Activated naive CD4-positive, alpha-beta T cell treated with anti-CD3 and anti-CD28 coated beads, Interleukin-2, amount 50 U/mL, for 24 hours (primary cell): Measurements from ENCODE around the gene CD28.

Experiments used
- H3K27ac Mint-ChIP-seq: one replicate; pipeline ENCODE4 v1.8.0; 2021; ENCODE audit warnings: mild to moderate bottlenecking, mixed read lengths
- H3K27me3 Mint-ChIP-seq: one replicate; pipeline ENCODE4 v1.8.0; 2021; ENCODE audit warnings: mixed read lengths
- H3K36me3 Mint-ChIP-seq: one replicate; pipeline ENCODE4 v1.8.0; 2021; ENCODE audit warnings: mixed read lengths
- H3K4me1 Mint-ChIP-seq: one replicate; pipeline ENCODE4 v1.8.0; 2021; ENCODE audit warnings: mixed read lengths
- H3K4me3 Mint-ChIP-seq: one replicate; pipeline ENCODE4 v1.8.0; 2021; ENCODE audit warnings: mild to moderate bottlenecking, mixed read lengths
- H3K9me3 Mint-ChIP-seq: one replicate; pipeline ENCODE4 v1.8.0; 2021; ENCODE audit warnings: mixed read lengths

CD28 gene

DNA sequence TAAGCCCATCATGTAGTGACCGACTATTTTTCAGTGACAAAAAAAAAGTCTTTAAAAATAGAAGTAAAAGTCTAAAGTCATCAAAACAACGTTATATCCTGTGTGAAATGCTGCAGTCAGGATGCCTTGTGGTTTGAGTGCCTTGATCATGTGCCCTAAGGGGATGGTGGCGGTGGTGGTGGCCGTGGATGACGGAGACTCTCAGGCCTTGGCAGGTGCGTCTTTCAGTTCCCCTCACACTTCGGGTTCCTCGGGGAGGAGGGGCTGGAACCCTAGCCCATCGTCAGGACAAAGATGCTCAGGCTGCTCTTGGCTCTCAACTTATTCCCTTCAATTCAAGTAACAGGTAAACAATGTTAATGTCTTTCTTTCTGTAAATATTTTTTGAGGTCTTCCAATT is at the start of gene CD28:
CD28 (plus strand) TSS at position 237 of the 400 bp plus-strand sequence; CDS start at position 295, 58 bp downstream.
- Mint-ChIP-seq H3K27ac (peak within 1 kb of the TSS; percentile 100), H3K36me3 (peaks cover 3% of the 10 kb centered on the region), H3K4me1 (peaks cover 44% of the 10 kb centered on the region), H3K4me3 (peak within 1 kb of the TSS; percentile 91), H3K9me3 (no peaks in the 10 kb centered on the region), H3K27me3 (no peaks in the 10 kb centered on the region)

DNA sequence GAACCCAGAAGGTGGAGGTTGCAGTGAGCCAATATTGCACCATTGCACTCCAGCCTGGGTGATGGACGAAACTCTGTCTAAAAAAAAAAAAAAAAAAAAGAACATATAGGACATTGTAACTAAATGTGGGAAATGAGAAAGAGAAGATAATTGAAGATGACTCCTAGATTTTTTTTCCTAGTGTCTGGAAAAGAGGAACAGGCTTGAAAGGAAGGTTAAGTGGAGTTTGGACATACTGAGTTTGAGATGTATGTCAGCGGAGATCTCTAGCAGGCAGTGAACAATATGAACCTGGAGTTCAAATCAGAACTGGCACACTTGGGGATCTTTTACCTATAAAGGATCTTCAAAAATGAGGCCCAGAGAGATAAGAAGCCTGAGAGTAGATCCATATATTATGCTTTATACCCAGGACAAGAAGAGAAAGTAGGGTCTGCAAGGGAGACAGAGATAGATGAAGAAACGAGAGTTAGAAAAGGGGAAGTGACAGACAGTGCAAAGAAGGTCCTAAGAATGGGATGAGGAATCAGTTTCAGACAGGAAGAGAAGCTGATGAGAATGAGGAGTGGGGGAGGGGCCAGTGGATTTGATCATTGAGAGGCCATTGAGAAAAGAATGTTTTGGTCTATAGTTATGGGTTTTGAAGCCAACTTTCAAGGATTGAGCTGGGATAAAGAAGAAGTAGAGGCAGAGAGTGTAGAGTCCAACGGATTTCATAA is 46.9 kb upstream of the CD28 start:
- peaks cover 43% of the 10 kb centered on the region for H3K4me1 Mint-ChIP-seq
- H3K36me3 Mint-ChIP-seq: peaks cover 5% of the 10 kb centered on the region
- no peak overlapping the region for H3K4me3 Mint-ChIP-seq
- H3K27ac Mint-ChIP-seq: peak overlapping the region; percentile 1
- H3K27me3 Mint-ChIP-seq: no peaks in the 10 kb centered on the region
- H3K9me3 Mint-ChIP-seq: peaks cover 4% of the 10 kb centered on the region

DNA sequence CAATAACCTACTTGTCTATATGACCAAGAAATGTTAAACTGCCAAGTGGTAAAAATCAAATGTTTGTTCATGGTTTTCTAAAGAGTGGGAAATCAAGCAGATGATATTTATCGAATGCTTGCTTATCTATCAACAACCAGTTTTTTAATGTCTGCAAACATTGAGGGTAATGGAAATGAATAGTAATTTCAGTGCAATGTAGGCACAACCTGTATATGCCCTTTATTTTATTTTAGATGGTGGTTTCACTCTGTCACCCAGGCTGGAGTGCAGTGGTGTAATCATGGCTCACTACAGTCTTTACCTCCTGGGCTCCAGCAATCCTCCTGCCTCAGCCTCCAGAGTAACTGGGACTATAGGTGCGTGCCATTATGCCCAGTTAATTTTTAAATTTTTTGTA is 46.0 kb upstream of the CD28 start:
- Mint-ChIP-seq H3K9me3 (peaks cover 4% of the 10 kb centered on the region), H3K4me1 (peaks cover 33% of the 10 kb centered on the region), H3K36me3 (peaks cover 3% of the 10 kb centered on the region), H3K4me3 (no peak overlapping the region), H3K27ac (no peak overlapping the region), H3K27me3 (no peaks in the 10 kb centered on the region)

DNA sequence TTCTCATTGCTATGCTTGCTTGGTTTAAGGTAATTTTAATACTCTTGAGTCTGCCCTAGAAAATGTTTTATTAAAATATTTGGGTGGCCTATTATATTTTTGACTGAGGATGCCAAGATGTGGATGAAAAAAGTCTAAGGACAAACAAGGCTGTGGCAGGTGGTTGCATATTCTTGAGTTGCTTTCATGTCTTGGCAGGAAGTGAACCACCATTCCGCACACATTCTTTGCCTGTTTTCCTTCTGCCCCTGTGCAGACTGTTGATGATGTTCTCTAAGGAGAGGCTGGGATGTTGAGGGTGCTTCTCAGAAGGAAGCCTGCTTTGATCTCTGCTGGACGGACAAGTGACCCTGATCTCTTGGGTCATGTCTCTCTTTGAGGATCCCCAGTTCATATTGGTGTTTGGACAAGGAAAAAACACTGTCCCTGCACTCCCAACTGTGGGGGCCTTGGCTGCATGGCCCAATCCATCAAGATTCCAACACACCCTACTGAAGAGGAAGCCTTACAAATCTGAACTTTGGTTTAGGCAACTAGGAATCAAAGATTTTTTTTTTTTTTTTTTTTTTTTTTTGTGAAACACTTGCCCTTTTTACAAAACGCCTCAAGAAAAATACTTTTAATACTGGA is 45.0 kb upstream of the CD28 start:
- Mint-ChIP-seq H3K27me3 (no peaks in the 10 kb centered on the region), H3K4me1 (peaks cover 26% of the 10 kb centered on the region), H3K4me3 (no peak overlapping the region), H3K9me3 (peaks cover 4% of the 10 kb centered on the region), H3K27ac (no peak overlapping the region), H3K36me3 (peaks cover 3% of the 10 kb centered on the region)

DNA sequence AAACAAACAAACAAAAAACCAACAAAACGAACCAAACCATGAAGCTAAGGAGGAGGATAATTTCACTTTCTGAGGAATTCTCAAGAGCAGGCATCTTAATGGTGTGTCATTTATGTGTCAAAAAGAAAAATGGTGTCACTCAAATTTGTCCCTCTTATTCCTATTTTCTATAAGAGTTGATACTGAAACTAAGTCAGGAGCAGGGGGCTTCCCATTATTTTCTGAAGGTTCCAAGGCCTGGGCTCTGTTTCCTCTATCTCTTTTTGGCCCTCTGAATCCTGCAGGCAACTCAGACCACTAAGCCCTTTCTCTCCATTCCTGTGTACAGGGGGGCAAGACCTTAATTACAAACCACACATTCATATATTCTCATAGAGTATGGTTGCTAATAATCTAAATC is 44.0 kb upstream of the CD28 start:
- Mint-ChIP-seq H3K36me3 (peaks cover 3% of the 10 kb centered on the region), H3K4me3 (no peak overlapping the region), H3K4me1 (peaks cover 19% of the 10 kb centered on the region), H3K27ac (no peak overlapping the region), H3K27me3 (no peaks in the 10 kb centered on the region), H3K9me3 (peaks cover 4% of the 10 kb centered on the region)

DNA sequence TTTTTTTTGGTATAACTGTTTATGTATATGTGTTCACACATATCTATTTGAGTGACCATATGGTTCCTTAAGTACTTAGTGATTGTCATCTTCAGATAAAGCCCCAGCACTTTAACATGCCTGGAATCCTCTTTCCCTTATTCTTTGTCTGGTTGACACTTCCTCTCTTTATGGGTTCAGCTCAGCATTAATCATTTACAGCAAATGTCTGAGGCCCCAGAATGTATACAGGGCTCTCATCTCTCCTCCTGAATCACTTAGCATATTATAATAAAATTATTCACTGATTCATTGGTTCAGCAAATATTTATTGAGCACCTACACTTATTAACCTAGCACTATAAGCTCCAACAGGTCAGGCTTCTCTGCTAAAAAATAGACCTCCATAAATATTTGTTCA is 43.5 kb upstream of the CD28 start:
- peaks cover 19% of the 10 kb centered on the region for H3K4me1 Mint-ChIP-seq
- H3K9me3 Mint-ChIP-seq: peaks cover 4% of the 10 kb centered on the region
- peaks cover 3% of the 10 kb centered on the region for H3K36me3 Mint-ChIP-seq
- no peaks in the 10 kb centered on the region for H3K27me3 Mint-ChIP-seq
- H3K4me3 Mint-ChIP-seq: no peak overlapping the region
- no peak overlapping the region for H3K27ac Mint-ChIP-seq

DNA sequence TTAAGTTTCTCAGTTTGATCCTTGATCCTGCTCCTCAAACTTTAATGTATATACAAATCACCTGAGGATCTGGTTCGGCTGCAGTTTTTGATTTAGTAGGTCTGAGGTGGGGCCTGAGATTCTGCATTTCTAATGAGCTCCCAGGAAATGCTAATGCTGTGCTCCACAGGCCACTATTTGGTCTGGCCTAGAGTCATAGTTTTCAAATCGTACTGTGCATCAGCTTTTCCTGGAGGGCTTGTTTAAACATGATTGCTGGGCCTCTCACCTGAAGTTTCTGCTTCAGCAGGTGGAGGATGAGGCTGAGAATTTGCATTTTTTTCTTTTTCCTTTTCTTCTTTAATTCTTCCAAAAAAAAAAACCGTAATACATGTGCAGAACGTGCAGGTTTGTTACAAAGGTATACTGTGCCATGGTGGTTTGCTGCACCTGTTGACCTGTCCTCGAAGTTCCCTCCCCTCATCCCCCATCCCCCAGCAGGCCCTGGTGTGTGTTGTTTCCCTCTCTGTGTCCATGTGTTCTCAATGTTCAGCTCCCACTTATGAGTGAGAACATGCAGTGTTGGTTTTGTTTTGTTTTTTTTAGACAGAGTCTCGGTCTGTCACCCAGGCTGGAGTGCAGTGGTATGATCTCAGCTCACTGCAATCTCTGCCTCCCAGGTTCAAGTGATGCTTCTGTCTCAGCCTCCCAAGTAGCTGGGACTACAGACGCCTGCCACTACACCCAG is 42.2 kb upstream of the CD28 start:
- H3K36me3 Mint-ChIP-seq: no peaks in the 10 kb centered on the region
- peaks cover 13% of the 10 kb centered on the region for H3K4me1 Mint-ChIP-seq
- H3K4me3 Mint-ChIP-seq: no peak overlapping the region
- H3K27ac Mint-ChIP-seq: peak overlapping the region; percentile 47
- H3K9me3 Mint-ChIP-seq: no peaks in the 10 kb centered on the region
- H3K27me3 Mint-ChIP-seq: no peaks in the 10 kb centered on the region

DNA sequence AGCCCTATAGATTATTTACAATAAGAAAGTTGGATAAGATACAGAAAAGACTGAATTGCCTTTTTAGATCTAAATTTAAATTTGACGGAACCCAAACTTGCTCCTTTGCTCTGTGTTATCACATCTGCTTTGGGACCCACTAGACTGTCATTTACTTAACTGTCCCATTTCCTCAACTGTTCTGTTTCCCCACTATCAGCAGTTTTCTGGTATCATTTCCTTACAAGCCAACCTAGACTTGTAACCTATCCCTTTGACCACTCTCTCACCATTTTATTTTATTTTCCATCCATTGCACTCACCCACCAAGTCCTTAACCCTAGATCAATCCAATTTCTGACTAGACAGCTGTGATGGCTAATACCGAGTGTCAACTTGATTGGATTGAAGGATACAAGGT is 38.6 kb upstream of the CD28 start:
- Mint-ChIP-seq H3K4me3 (no peak overlapping the region), H3K9me3 (no peaks in the 10 kb centered on the region), H3K36me3 (no peaks in the 10 kb centered on the region), H3K27me3 (no peaks in the 10 kb centered on the region), H3K4me1 (peaks cover 7% of the 10 kb centered on the region), H3K27ac (no peak overlapping the region)

DNA sequence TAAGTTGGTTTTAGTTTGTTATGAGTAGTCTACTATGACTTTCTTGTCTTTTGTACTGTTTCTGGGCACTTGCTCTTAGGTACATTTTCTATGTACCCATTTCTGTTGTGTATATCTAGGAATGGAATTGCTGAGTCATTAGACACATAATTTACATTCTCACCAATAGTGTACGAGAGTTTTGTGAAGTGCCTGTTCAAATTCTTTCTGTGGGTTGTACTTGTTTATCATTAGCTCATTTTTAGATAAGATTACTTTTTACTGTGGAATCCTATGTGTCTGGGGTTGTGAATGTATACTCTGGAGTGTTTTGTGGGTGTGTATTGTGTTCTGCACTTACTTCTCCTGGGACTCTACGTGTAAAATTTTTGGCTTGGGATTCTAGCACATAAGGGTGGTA is 36.6 kb upstream of the CD28 start:
- Mint-ChIP-seq H3K27me3 (no peaks in the 10 kb centered on the region), H3K4me3 (no peak overlapping the region), H3K36me3 (no peaks in the 10 kb centered on the region), H3K4me1 (peaks cover 17% of the 10 kb centered on the region), H3K27ac (peak overlapping the region; percentile 27), H3K9me3 (no peaks in the 10 kb centered on the region)

DNA sequence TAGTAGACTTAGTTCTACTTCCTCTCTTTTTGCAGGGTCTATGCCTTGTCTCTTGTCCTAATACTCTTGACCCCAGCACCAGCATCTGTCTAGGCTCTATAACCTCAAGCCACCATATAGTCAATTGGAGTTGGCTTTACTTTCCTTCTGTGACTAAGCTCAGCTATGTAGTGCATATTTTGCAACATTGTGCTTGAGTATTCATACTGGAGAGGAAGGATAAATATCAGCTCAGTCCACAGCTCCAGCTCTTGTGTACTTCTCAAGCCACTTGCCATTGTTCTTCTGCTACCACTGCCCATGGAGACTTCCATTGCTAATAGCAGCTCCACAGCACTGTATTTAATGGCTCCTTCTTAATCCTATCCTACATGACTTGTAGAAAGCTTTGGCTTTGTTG is 35.5 kb upstream of the CD28 start:
- Mint-ChIP-seq H3K9me3 (peaks cover 4% of the 10 kb centered on the region), H3K4me1 (peaks cover 23% of the 10 kb centered on the region), H3K4me3 (no peak overlapping the region), H3K27ac (no peak overlapping the region), H3K27me3 (no peaks in the 10 kb centered on the region), H3K36me3 (no peaks in the 10 kb centered on the region)

DNA sequence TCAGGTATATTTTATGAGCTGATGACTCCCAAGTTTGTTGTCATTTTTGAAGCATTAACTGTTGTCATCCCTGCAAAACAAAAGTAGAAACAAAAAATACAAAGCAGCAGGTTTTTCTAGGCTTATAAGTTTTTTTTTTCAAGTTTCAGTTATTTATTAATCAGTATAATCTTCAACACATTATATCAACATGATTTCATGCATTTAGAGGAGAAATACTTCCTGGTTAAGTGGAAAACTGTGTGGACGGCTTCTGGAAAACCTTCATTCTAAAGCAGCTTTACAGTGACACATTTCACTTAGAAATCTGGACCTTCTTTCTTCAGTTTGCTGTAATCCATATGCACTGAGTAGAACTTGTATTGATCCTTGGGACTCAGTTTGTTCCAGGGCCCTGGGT is 34.6 kb upstream of the CD28 start:
- Mint-ChIP-seq H3K9me3 (peaks cover 4% of the 10 kb centered on the region), H3K27me3 (no peaks in the 10 kb centered on the region), H3K36me3 (no peaks in the 10 kb centered on the region), H3K4me1 (peaks cover 23% of the 10 kb centered on the region), H3K4me3 (no peak overlapping the region), H3K27ac (no peak overlapping the region)

DNA sequence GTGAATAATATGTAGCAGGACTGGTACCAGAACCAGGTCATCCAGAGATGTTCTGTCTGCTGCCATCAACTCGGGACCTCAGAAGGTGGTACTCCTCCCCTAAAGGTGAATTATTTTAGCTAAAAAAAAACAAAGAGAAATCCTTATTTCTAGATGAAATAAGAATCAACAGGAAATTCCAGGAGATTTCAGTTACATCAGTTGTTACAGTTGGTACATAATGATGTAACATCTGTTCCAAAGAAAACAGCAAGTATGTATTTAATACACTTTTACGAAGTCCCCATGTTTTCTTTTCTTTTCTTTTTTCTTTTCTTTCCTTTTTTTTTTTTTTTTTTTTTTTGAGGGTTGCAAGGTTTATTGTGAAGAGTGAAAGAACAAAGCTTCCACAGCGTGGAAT is 33.6 kb upstream of the CD28 start:
- Mint-ChIP-seq H3K4me3 (no peak overlapping the region), H3K4me1 (peaks cover 23% of the 10 kb centered on the region), H3K9me3 (peaks cover 4% of the 10 kb centered on the region), H3K36me3 (no peaks in the 10 kb centered on the region), H3K27me3 (no peaks in the 10 kb centered on the region), H3K27ac (no peak overlapping the region)

DNA sequence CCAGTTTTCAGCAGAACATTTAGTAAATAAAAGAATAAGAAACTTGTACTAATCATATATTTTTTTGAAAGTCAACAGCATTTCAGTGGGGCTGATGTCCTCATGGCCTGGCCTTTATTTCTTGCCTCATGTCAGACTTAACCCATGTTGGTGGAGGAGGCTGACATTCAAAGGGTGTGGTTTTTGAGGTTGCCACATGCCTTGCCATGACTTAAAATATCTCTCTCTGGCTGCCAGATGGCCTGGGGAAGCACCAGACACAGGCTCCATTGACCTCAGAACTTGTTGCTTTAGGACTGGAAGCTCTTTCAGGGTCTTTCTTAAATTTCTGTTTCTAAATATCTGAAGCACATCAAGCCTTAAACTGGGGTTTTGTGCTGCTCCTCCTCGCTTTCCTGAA is 32.5 kb upstream of the CD28 start:
- Mint-ChIP-seq H3K4me1 (peaks cover 23% of the 10 kb centered on the region), H3K9me3 (peaks cover 9% of the 10 kb centered on the region), H3K4me3 (no peak overlapping the region), H3K27ac (peak overlapping the region; percentile 1), H3K36me3 (no peaks in the 10 kb centered on the region), H3K27me3 (no peaks in the 10 kb centered on the region)

DNA sequence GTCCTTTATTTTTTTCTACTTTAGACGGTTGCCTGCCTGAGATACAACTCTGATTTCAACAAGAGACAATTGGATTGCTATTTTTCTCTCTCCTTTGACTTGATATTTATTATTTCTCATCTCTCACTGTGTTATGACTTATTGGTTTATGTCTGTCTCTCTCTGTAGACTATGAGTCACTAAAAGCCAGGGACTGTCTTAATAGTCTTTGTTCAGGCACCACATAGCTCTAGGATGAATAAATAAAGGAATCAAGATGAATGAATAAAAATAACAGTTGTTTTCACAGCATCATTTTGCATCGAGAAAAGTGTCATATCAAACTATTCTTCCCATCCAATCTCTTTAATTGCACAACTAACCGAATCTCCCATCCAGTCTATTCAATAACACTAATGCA is 31.4 kb upstream of the CD28 start:
- Mint-ChIP-seq H3K4me1 (peaks cover 22% of the 10 kb centered on the region), H3K27ac (peak overlapping the region; percentile 71), H3K9me3 (peaks cover 9% of the 10 kb centered on the region), H3K36me3 (no peaks in the 10 kb centered on the region), H3K4me3 (no peak overlapping the region), H3K27me3 (no peaks in the 10 kb centered on the region)

DNA sequence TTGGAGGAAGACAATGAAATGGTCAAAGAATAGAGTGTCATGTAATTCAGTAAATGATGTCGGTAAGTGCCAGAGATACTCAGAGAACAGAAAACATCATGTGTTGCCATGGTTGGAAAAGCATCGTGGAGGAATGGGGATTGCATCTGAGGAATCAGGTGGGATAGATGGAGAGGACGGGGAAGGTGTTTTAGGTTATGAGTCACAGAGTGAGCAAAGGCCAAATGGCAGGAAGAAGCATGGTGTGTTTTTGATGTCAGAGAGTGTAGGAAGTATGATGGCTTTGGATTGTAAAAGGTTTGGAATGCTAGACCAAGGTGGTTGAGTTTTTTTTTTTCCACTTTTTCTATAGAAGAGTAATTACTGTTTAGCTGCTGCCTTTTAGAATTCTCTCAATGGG is 27.5 kb upstream of the CD28 start:
- no peak overlapping the region for H3K4me3 Mint-ChIP-seq
- H3K27ac Mint-ChIP-seq: no peak overlapping the region
- H3K4me1 Mint-ChIP-seq: peaks cover 44% of the 10 kb centered on the region
- H3K27me3 Mint-ChIP-seq: no peaks in the 10 kb centered on the region
- no peaks in the 10 kb centered on the region for H3K36me3 Mint-ChIP-seq
- H3K9me3 Mint-ChIP-seq: peaks cover 15% of the 10 kb centered on the region

DNA sequence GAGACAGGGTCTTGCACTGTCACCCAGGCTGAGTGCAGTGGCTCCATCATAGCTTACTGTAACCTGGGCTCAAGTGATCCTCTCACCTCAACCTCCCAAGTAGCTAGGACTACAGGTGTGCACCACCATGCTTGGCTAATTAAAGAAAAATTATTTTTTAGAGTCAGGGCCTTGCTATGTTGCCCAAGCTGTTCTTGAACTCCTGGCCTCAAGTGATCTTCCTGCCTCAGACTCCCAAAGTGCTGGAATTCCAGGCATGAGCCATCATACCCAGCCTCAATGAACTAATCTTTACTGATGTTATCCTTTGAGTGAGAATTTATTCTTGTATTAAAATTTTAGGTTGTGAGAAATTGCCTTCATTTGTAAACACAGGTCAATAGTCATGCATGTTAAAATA is 27.0 kb upstream of the CD28 start:
- H3K27me3 Mint-ChIP-seq: no peaks in the 10 kb centered on the region
- no peak overlapping the region for H3K4me3 Mint-ChIP-seq
- no peaks in the 10 kb centered on the region for H3K36me3 Mint-ChIP-seq
- peak overlapping the region; percentile 56 for H3K27ac Mint-ChIP-seq
- H3K9me3 Mint-ChIP-seq: peaks cover 15% of the 10 kb centered on the region
- H3K4me1 Mint-ChIP-seq: peaks cover 41% of the 10 kb centered on the region
